MM.1S (cell line): Measurements from ENCODE around the gene CDC20B.

Experiments
- DNase-seq: peaks from one replicate; pipeline ENCODE4 v3.0.0-alpha.2; 2015
- H2AFZ ChIP-seq: fragments of 300-600 bp; sonication (generic); 2 replicates; pipeline ENCODE4 v1.6.0; 2016; ENCODE audit warnings: antibody characterized with exemption, low read length
- H3F3A ChIP-seq: fragments of 300-600 bp; sonication (generic); 2 replicates; pipeline ENCODE4 v1.6.1; 2016; ENCODE audit warnings: mild to moderate bottlenecking, antibody characterized with exemption, low read length, moderate library complexity, mixed read lengths; ENCODE audit not compliant: insufficient read depth
- H3K27ac ChIP-seq: fragments of 300-600 bp; sonication (generic); 2 replicates; pipeline ENCODE4 v1.5.1; 2016; ENCODE audit warnings: mild to moderate bottlenecking, low read length
- H3K27me3 ChIP-seq: fragments of 300-600 bp; sonication (generic); replicated peaks from 2 replicates; pipeline ENCODE4 v1.6.0; 2016; ENCODE audit warnings: low read length; ENCODE audit not compliant: insufficient read depth
- H3K36me3 ChIP-seq: fragments of 300-600 bp; sonication (generic); replicated peaks from 2 replicates; pipeline ENCODE4 v1.6.1; 2016; ENCODE audit warnings: mild to moderate bottlenecking, low read length, mixed read lengths; ENCODE audit not compliant: insufficient read depth
- H3K4me1 ChIP-seq: fragments of 300-600 bp; sonication (generic); 2 replicates; pipeline ENCODE4 v1.6.1; 2016; ENCODE audit warnings: low read length, mixed read lengths
- H3K4me2 ChIP-seq: fragments of 300-600 bp; sonication (generic); 2 replicates; pipeline ENCODE4 v1.6.0; 2016; ENCODE audit warnings: low read depth, low read length
- H3K4me3 ChIP-seq: fragments of 300-600 bp; sonication (generic); 2 replicates; pipeline ENCODE4 v1.5.1; 2016; ENCODE audit warnings: low read length, mixed read lengths
- H3K79me2 ChIP-seq: fragments of 300-600 bp; sonication (generic); 2 replicates; pipeline ENCODE4 v1.6.1; 2016; ENCODE audit warnings: mixed run types, low read length, mixed read lengths
- H3K9ac ChIP-seq: fragments of 300-600 bp; sonication (generic); 2 replicates; pipeline ENCODE4 v1.6.1; 2016; ENCODE audit warnings: low read length, mixed read lengths
- H3K9me2 ChIP-seq: fragments of 300-600 bp; sonication (generic); replicated peaks from 2 replicates; pipeline ENCODE4 v1.6.1; 2016; ENCODE audit warnings: mild to moderate bottlenecking, low read length, mixed read lengths; ENCODE audit not compliant: insufficient read depth
- H3K9me3 ChIP-seq: fragments of 300-600 bp; sonication (generic); replicated peaks from 2 replicates; pipeline ENCODE4 v1.6.1; 2016; ENCODE audit warnings: mild to moderate bottlenecking, low read length, mixed read lengths; ENCODE audit not compliant: insufficient read depth
- H4K20me1 ChIP-seq: fragments of 300-600 bp; sonication (generic); 2 replicates; pipeline ENCODE4 v1.6.1; 2016; ENCODE audit warnings: mild to moderate bottlenecking, low read length, moderate library complexity, mixed read lengths; ENCODE audit not compliant: insufficient read depth
- CTCF ChIP-seq: fragments of 300-600 bp; sonication (generic); IDR thresholded peaks from 2 replicates; pipeline ENCODE4 v1.5.1; 2016; ENCODE audit warnings: antibody characterized with exemption, low read length, mixed read lengths
- EZH2 ChIP-seq: fragments of 300-600 bp; sonication (generic); optimal IDR thresholded peaks from 2 replicates; pipeline ENCODE3; 2017; ENCODE audit warnings: low read depth, mild to moderate bottlenecking, antibody characterized with exemption, low read length, mixed read lengths
- EZH2phosphoT487 ChIP-seq: fragments of 300-600 bp; sonication (generic); IDR thresholded peaks from 2 replicates; pipeline ENCODE4 v1.6.1; 2018; ENCODE audit warnings: antibody characterized with exemption, low read length

Gene CDC20B

GRCh38 chr5:55063899-55064298 is 109.1 kb downstream of the CDC20B start:
- Histone ChIP-seq H3K9ac (no peak overlapping the region), H3K79me2 (no peaks in the 10 kb centered on the region), H3K9me2 (no peaks in the 10 kb centered on the region), H3F3A (no peaks in the 10 kb centered on the region), H4K20me1 (no peaks in the 10 kb centered on the region), H3K4me3 (no peak overlapping the region), H3K27me3 (no peaks in the 10 kb centered on the region), H3K4me2 (no peak overlapping the region), H2AFZ (no peak overlapping the region), H3K36me3 (no peaks in the 10 kb centered on the region), H3K4me1 (no peaks in the 10 kb centered on the region), H3K27ac (no peak overlapping the region), H3K9me3 (no peaks in the 10 kb centered on the region)
- DNase-seq: no peak
- TF ChIP-seq CTCF (no peak), EZH2phosphoT487 (no peak), EZH2 (no peak)

GRCh38 chr5:55063220-55063863 is 109.6 kb downstream of the CDC20B start:
- Histone ChIP-seq H3K27me3 (no peaks in the 10 kb centered on the region), H2AFZ (no peak overlapping the region), H4K20me1 (no peaks in the 10 kb centered on the region), H3K4me3 (no peak overlapping the region), H3K9me2 (no peaks in the 10 kb centered on the region), H3K4me2 (no peak overlapping the region), H3K9ac (no peak overlapping the region), H3K27ac (no peak overlapping the region), H3F3A (no peaks in the 10 kb centered on the region), H3K4me1 (no peaks in the 10 kb centered on the region), H3K79me2 (no peaks in the 10 kb centered on the region), H3K36me3 (no peaks in the 10 kb centered on the region), H3K9me3 (no peaks in the 10 kb centered on the region)
- no peak for TF ChIP-seq EZH2phosphoT487
- TF ChIP-seq EZH2: no peak
- TF ChIP-seq CTCF: no peak
- no peak for DNase-seq
